ENCODE data around the gene NTN5. TPM values are rescaled to one million over a fixed set of nuclear protein-coding genes. Genes with fewer than 3 reads are reported as not detected.

The NTN5 gene
- total RNA-seq, 1 experiment from 2014 or later = 0.55 TPM

- Histone ChIP-seq H3K79me1 (ENCODE audit: insufficient read depth, low read depth, low read length, poor library complexity, severe bottlenecking) (peaks cover 4% of the 10 kb centered on the region), H3T11ph (ENCODE audit: low read length) (no peak overlapping the region), H3K14ac (ENCODE audit: insufficient read depth, low read length) (peak overlapping the region; percentile 79; the same call in 1 of the 2 replicates), H3K9ac (ENCODE audit: extremely low read depth, insufficient read length, low read length) (peak overlapping the region; percentile 80), H3K27me3 (ENCODE audit: insufficient read depth, low read length) (no peaks in the 10 kb centered on the region), H2BK120ac (ENCODE audit: low read depth, low read length, poor library complexity, severe bottlenecking) (no peak overlapping the region), H4K91ac (ENCODE audit: insufficient read length, low read depth, low read length) (no peak overlapping the region), H3K4me2 (ENCODE audit: insufficient read depth, insufficient read length, low read length) (peak overlapping the region; percentile 75), H3K23ac (ENCODE audit: insufficient read length, low read depth, low read length) (no peak overlapping the region), H2BK12ac (ENCODE audit: insufficient read length, low read depth, low read length) (peak overlapping the region; percentile 17), H2BK20ac (ENCODE audit: low read depth, low read length, poor library complexity, severe bottlenecking) (no peak overlapping the region), H3K4ac (ENCODE audit: low read depth, low read length) (no peak overlapping the region), H4K20me1 (ENCODE audit: control insufficient read depth, insufficient read depth, insufficient read length) (no peaks in the 10 kb centered on the region), H3K56ac (ENCODE audit: insufficient read length, low read depth, low read length) (no peak overlapping the region), H2AK5ac (ENCODE audit: insufficient read length, low read length) (no peak overlapping the region), H3K79me2 (ENCODE audit: insufficient read depth, low read length) (peaks cover 18% of the 10 kb centered on the region), H3K23me2 (ENCODE audit: insufficient read length, low read depth, low read length, poor library complexity, severe bottlenecking) (peaks cover 16% of the 10 kb centered on the region), H2BK5ac (ENCODE audit: insufficient read length, low read length) (no peak overlapping the region), H3K4me1 (ENCODE audit: insufficient read depth, low read length) (peaks cover 3% of the 10 kb centered on the region; the same call in 1 of the 2 replicates), H4K8ac (replicated peaks; ENCODE audit: insufficient read length, low read depth, low read length) (no peak overlapping the region), H3K18ac (ENCODE audit: insufficient read length, low read depth, low read length) (peak overlapping the region; percentile 80), H2BK15ac (ENCODE audit: low read depth, low read length) (no peak overlapping the region), H2AFZ (ENCODE audit: low read length) (no peak overlapping the region), H3K27ac (ENCODE audit: insufficient read length, low read depth, low read length) (peak overlapping the region; percentile 15), H4K5ac (ENCODE audit: insufficient read length, low read depth, low read length) (peak overlapping the region; percentile 35), H3K9me3 (ENCODE audit: control insufficient read depth, low read depth, low read length) (no peaks in the 10 kb centered on the region)
- peak overlapping the region; percentile 96 to 100 (median 99) for H3K27ac Mint-ChIP-seq
- peaks cover 40 to 50% of the 10 kb centered on the region in 2 experiments for H3K4me1 Mint-ChIP-seq
- H3K9me3 Mint-ChIP-seq = no peaks in the 10 kb centered on the region; a peak in 1 of 5 replicates
- H3K36me3 Mint-ChIP-seq (ENCODE audit: insufficient read depth in 1 of 3, low read depth in 3 of 3) = peaks cover 35 to 52% (median 50%) of the 10 kb centered on the region in 3 experiments
- WGBS (ENCODE audit: extremely low coverage, insufficient read length, low lambda C conversion rate) = no CpG with 5 or more reads among the region's 6 CpGs
- DNase-seq = peak; percentile 30
- TF ChIP-seq CTCF (conservative IDR thresholded peaks at IDR 0.05) = 0 out of 3 replicates have a peak, but pooled peaks have one; percentile 9
- H3K4me3 Mint-ChIP-seq = peak overlapping the region; percentile 97 to 99
- no peaks in the 10 kb centered on the region; the same call in 1 of the 2 replicates for H3K27me3 Mint-ChIP-seq (ENCODE audit: low read depth)
Measured at GRCh38 chr19:48619692-48620585, 52.9 kb downstream of the NTN5 start.
